IPS-NIHi7 (cell line): ENCODE measurements around the gene POLE3.
"Not testable (repeated sequence)": the region's sequence is repeated elsewhere in the genome, so short reads cannot be mapped to it uniquely, and the experiment has no call there.

Experiments
- DNase-seq: peaks from one replicate; pipeline ENCODE4 v3.0.0; 2012; ENCODE audit warnings: mixed read lengths; ENCODE audit errors: extremely low spot score

The POLE3 gene

DNA sequence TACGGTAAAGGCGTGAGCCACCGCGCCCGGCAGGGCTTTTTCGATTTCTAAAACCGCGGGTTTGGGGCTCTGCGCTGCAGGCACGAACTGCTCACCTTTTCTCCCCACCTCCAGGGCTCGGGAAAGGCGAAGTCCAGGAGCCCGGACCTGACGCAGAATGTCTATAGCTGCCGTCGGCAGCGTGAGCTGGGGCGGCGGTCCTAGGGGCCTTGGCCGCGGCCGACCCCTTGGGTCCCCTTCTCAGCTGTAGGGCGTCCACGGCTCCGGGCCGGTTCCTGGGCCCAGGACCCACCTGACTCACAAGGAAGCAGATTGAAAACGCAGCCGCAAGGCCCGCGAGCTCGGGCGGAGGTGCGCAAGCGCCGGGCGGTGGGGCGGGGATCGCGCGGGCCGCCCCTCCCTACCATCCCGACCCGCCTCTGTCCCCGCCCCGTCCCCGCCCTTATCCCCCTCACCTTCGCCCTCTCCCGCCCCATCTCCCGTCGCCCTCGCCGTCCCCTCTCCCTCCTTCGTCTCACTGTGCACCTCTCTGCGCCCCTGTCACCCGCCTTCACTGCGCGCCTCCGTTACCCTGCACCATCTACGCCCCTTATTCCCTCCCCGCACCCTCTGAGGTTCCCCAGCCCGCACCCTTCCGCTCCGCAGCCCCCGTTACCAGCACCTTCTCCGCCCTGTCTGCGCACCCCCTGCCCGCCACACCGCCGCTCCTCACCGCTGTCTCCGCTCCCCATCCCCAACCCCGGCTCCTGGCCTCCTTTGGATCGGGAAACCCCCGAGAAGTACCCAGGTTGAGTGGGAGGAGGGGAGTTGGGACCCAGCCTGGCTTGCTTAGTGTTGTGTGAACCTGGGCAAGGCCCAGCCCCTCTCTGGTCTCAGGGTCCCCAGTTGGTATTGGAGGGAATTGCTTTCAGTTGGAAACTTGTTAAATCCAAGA lies 33.6 kb downstream of the POLE3 start, which contains the start of gene HDHD3:
TSS of gene HDHD3 (minus strand) at position 353 of the 934 bp plus-strand sequence. CDS start 2,632 bp downstream, outside the sequence.
- peak; percentile 96 for DNase-seq

DNA sequence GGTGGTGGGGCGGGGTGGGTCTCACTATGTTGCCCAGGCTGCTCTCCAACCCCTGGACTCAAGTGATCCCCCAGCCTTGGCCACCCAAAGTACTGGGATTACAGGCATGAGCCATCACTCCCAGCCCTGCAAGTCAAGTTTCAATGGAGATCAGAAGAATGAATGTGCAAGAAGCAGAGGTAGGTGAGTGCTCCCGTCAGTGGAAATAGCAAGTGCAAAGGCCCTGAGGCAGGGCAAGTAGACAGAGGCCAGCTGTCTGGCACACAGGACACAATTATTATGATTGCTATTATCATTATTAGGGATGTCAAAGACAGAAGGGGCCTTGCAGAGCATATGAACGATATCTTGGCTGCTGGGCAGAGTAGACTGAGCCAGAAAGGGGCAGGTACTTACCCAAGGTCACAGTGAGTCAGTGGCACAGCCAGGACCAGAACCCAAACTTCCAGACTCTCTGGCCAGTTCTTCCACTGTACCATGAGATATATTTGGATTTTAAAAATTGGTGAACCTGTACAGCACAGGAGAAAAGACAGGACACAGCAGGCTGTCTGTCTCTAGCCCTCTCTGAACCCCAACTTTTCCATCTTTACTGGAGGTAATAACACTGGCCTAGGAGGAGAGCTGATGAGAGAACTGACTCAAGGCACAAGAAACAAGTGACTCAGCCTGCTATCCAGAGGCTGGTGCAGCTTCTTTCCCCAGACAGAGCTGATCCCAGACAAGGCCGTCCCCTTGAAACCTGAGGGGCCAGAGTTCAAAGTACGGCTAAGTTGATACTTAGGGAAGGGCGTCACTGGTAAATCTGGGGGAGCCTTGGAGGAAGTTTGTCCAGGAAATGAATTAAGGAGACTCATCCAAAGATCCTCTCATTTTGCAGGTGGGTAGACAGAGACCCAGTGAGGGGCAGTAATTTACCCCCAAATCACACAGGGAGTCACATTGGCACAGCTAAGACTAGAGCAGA lies 35.1 kb downstream of the POLE3 start:
- no peak for DNase-seq

DNA sequence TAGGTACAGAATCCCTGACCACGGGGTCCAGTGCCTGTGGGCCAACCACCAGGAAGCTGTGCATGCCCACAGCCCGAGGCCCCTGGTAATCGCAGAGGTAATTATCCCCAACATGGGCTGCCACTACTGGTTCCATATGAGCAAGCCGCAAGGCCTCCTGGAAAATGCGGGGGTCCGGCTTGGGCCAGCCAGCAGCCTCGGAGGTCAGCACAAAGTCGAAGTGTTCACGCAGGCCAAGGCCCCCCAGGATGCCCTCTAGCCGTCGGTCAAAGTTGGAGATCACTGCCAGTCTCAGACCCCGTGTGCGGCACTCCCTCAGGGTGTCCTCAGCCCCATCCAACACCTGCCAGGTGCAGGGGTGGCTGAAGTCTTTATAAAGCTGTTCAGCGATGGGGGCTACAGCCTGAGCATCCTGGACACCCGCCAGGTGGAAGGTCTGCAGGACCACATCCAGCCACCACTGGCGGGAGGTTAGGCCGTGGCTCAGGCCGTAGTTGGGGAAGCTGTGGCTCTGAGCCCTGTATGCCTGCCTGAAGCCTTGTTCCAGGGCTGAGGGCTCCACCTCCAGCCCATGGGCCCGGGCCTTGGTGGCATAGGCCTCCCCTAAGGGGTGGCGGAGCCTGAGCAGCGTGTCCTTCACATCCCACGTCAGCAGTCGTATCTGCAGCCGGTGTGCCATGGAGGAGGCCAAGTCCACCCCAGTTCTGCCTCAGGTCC lies 36.6 kb downstream of the POLE3 start:
- DNase-seq: no peak

DNA sequence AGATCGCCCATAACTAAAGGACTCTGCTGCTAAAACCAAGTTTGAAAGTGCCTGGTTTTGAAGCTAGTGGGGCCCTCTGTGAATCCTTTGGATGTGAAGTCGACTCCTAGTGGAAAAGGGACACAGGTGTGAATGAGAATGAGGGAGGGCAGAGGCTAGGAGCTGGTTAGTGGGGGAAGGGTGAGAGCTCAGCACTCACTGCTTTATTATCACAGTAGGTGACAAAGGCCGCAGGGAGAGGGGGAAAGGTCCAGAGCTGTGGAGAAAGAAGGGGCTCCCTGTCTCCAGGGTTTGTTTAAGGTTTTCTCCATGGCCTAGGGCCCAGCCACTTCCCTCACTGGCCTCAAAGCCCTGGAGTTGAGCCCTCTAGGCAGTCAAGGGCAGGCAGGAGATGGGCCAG lies 37.2 kb downstream of the POLE3 start:
- no peak for DNase-seq

DNA sequence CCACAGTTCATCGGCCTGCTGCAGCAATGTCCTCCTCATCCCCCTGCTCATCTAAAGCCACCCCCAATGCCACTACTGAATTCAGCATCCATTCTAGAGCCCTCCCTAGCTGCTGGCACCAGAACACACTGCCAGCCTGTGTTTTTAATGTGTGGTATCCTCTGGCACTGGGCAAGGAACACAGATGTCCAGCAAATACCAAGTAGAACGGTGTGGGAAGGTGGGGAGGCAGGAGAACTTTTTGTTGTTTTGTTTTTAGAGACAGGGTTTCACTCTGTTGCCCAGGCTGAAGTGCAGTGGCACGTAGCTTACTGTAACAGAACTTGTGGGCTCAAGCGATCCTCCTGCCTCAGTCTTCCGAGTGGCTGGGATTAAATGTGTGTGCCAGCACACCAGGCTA lies 38.4 kb downstream of the POLE3 start:
- DNase-seq: no peak

DNA sequence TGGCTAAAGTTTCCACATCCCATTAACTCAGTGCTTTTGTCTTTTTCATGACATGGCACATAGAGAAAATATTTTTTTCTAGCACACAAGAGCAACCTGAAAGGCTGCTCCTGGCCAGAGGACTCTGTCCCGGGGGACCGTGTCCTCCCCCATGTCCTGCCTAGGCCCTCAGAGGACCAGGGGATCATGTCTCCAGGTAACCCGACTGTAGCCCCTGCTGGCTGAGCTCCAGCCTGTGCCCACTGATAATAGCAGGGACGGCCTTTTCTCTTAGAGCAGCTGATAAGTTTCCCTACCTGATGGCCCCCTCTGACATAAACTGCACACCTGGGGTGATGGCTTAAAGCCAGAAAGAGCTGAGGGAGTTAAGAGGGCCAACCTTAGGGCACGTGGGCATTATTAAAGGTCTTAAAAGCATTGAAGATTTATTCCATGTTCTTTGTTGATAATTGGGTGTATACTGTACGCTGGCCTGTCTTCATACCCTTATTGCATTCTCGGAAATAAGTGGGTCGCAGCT lies 39.6 kb downstream of the POLE3 start:
- no peak for DNase-seq

DNA sequence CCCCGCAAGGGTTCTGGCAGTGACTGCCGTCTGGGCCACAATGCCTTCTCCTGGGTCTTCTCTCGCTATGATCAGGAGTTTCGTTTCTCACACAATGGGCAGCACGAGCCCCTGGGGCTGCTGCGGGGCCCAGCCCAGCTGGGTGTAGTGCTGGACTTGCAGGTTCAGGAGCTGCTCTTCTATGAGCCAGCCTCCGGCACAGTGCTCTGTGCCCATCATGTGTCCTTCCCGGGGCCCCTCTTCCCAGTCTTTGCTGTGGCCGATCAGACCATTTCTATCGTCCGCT lies 40.7 kb downstream of the POLE3 start:
- DNase-seq: no peak

DNA sequence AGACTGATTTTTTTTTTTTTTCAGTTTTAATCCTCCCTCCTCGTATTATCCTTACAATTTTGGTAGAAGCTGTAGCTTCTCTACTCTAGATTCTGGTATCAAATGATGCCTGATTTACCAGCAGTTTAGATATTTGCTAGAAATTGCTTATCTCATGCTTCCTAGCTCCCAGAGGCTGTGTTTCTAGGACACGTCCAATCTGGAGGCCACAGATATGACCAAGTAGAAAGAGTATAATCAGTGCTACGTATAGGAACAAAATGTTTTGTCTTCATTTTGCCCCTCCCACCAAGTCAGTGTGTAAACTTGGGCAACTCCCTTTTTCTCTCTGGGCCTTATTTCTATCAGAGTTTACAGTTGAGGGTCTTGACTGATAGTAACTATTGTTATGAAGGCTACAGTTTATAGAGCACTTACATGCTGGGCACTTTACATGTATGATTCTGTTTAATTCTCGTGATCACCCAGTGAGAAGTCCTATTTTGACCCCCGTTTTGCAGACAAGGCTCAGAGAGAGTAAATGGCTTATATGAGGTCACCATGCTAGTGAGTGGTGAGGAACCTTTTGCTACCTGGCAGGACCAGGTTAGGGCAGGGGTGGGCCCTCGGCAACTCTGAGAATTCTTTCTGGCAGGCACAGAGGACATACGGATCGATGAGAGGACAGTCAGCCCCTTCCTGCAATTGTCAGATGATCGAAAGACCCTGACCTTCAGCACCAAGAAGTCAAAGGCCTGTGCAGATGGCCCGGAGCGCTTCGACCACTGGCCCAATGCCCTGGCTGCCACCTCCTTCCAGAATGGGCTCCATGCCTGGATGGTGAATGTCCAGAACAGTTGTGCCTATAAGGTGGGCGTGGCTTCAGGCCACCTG lies 41.3 kb downstream of the POLE3 start:
- DNase-seq: no peak

DNA sequence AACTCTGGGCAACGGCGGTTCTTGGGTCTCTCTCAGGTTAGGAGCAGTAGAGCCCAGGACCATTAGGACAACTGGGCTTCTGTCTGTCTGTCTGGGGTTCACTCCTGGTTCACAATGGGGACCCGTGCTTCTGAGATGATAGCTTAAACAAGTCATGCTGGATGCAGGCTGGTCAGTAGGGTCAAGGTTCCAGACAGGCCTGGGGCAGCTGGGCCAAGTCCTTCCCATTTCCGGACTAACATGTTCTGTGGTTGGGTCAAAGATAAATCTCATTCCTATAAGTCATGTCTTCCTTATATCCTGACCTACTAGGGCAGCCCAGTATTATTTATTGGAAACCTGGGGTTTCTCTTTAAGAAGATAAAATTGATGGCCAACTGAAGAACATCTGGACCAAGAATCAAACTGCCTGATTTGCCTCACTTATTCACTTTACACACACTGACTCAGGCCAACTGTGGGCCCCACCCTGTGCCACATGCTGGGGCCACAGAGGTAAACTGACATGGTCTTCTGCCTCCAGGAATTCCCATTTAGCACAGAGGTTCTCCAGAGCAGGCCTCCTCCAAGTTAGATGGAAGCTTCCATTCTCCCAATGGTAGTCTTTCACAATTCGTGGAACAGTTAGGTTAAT lies 42.0 kb downstream of the POLE3 start:
- DNase-seq: no peak

DNA sequence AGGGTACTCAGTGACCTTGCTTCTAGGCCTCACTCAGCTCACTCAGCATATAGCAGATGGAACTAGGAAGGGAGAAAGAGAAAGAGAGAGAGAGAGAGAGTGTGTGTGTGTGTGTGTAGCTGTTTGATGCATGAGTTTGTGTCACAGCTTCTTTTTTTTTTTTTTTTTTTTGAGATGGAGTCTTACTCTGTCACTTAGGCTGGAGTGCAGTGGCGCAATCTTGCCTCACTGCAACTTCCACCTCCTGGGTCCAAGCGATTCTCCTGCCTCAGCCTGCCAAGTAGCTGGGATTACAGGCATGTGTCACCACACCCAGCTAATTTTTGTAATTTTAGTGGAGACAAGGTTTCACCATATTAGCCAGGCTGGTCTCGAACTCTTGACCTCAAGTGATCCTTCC lies 44.8 kb downstream of the POLE3 start:
- DNase-seq: not testable (repeated sequence)

DNA sequence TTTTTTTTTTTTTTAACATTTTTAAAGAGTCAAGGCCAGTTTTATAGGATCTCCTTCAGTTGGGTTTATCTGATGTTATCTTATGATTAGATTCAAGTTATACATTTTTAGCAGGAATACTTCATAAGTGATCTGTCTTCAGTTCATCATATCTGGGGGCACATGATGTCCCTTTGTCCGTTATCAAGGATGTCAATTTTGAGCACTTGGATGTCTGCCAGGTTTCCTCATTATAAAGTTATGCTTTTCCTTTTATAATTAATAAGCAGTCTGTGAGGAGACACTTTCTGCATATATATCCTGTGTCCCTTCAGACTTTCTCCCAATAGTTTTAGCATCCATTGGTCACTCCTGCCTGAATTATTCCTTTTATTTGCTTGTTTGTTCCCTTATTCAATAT lies 45.5 kb downstream of the POLE3 start:
- no peak for DNase-seq

DNA sequence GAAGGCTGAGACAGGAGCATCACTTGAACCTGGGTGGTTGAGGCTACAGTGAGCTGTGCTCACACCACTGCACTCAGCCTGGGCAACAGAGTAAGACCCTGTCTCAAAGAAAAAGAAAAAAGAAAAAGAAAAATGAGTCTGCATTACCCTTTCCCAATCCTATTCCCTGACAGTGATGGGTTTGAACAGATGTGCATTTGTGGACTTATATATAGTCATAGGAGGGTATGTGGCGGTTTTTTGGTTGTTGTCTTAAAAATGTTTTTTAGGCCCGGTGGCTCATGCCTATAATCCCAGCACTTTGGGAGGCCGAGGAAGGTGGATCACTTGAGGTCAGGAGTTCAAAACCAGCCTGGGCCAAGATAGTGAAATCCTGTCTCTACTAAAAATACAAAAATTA lies 47.1 kb downstream of the POLE3 start:
- DNase-seq: no peak

DNA sequence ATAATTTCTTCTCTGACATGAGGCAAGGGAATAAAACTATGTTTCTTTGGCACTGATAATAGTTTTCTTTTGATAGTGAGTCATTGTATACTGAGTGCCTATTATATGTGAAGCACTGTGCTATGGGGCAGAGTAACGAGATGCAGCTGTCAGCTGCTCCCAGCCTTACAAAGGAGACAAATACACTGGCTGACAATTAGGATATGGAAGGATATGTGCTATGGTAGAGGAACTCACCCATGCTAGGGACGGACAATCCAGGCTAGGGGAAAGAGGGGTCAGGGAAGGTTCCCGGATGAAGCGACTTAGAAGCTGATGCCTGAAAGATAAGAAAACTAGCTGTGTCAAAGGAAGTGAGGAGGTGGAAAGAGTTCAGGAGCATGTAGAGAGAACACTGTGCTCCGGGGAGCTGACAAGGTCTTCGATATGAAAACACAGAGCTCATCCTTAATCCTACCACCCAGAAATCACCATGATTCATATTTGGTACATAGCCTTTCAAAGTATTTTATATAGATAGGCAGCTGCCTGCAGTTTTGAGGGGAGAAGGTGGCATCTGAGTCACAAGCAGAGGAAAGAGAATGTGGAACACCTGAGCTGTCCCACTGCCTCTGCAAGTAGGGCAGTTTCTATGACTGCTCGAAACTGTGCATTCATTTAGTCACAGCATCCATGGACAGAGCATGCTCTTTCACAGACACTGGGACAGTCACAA lies 49.0 kb downstream of the POLE3 start:
- no peak for DNase-seq

DNA sequence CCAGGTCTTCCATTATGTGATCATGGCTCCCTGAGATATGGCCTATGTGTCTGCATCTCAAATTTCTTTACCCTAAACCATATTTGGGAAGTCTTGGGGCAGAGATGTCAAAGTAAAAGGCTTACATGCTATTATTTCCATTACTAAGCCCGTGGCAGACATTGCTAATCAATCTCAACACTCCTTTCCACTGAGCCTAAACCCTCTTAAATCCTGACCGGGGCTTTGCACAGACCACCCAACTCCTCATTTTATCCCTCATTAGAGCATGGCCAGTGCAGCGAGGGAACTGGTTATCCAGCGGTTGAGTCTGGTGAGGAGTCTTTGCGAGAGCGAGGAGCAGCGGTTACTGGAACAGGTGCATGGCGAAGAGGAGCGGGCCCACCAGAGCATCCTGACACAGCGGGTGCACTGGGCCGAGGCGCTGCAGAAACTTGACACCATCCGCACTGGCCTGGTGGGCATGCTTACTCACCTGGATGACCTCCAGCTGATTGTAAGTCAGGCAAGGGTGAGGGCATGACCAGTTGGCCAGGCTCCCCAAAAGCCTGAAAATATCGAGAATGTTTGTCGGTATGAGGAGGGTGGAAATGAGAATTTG lies 50.1 kb downstream of the POLE3 start:
- no peak for DNase-seq

DNA sequence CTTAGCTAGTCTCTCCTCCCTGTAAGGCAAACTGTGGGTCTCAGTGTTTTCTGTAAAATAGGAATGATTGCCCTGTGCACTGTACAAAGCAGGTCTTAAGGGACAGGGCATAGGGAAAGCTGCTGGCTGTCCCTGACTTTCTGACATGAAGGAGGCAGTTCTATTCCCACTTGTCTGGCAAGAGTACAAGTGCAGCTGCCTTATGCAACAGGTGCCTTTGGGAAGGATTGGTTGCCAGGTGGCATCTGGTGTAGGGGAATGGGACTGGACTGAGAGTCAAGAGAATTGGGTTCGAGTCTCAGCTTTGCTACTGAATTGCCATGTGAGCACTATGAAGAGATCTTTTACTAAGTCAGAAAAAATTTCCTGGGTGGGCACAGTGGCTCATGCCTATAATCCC lies 51.1 kb downstream of the POLE3 start:
- DNase-seq: no peak
